Osteocyte (in vitro differentiated cells): ENCODE data around the gene KCNQ5. TPM values are rescaled to one million over a fixed set of nuclear protein-coding genes. Genes with fewer than 3 reads are reported as not detected.

ENCODE experiments used
- DNase-seq: peaks from one replicate; pipeline ENCODE4 v3.0.0; 2021; ENCODE audit warnings: mixed read lengths; ENCODE audit not compliant: unreplicated experiment; ENCODE audit errors: extremely low spot score
- H3K27ac Mint-ChIP-seq: one replicate; pipeline ENCODE4 v1.8.0; 2021; ENCODE audit warnings: mild to moderate bottlenecking, mixed read lengths; ENCODE audit not compliant: unreplicated experiment
- H3K27me3 Mint-ChIP-seq: one replicate; pipeline ENCODE4 v1.8.0; 2021; ENCODE audit warnings: mixed read lengths; ENCODE audit not compliant: unreplicated experiment
- H3K36me3 Mint-ChIP-seq: one replicate; pipeline ENCODE4 v1.8.0; 2021; ENCODE audit warnings: mixed read lengths; ENCODE audit not compliant: unreplicated experiment
- H3K4me1 Mint-ChIP-seq: one replicate; pipeline ENCODE4 v1.8.0; 2021; ENCODE audit warnings: mixed read lengths; ENCODE audit not compliant: unreplicated experiment
- H3K4me3 Mint-ChIP-seq: one replicate; pipeline ENCODE4 v1.8.0; 2021; ENCODE audit warnings: mild to moderate bottlenecking, moderate library complexity, mixed read lengths; ENCODE audit not compliant: unreplicated experiment
- H3K9me3 Mint-ChIP-seq: one replicate; pipeline ENCODE4 v1.8.0; 2021; ENCODE audit warnings: mixed read lengths; ENCODE audit not compliant: unreplicated experiment
- total RNA-seq: library from RNA; stranded (reverse); gene quantifications from 2 replicates; pipeline ENCODE4 v1.2.1, GENCODE V29; 2021
- TF ChIP-seq, protein P1 (sequence below): fragments of 200-600 bp; sonication (generic); IDR thresholded peaks from 2 replicates; pipeline ENCODE4 v1.5.0; 2021; ENCODE audit warnings: antibody characterized with exemption, mild to moderate bottlenecking, moderate library complexity

The KCNQ5 gene
- total RNA-seq, 1 donor from 2014 or later = 7.2 TPM

DNA sequence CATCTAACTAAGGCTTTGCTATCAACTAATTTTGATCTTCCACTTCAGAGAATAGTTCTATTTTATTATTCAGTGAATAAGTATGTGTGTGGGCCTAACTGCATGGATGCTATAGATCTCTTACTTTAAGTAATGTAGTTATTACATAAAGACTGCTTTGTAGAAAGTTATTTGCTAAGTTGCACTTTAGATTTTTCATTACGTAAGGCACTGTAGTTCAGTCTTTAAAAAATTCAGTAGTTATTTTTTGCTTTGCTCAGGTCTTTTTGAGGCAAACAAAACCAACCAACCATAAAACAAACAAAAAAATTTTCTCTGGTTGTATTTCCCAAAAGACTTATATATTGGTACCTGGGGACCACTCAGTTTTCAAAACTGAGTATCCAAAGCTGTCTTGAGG is 53.0 kb downstream of the KCNQ5 start:
- Mint-ChIP-seq H3K36me3 (no peaks in the 10 kb centered on the region), H3K27ac (no peak overlapping the region), H3K27me3 (no peaks in the 10 kb centered on the region), H3K4me3 (no peak overlapping the region), H3K4me1 (peaks cover 29% of the 10 kb centered on the region), H3K9me3 (no peaks in the 10 kb centered on the region)
- DNase-seq = no peak
- TF ChIP-seq, protein P1, sequence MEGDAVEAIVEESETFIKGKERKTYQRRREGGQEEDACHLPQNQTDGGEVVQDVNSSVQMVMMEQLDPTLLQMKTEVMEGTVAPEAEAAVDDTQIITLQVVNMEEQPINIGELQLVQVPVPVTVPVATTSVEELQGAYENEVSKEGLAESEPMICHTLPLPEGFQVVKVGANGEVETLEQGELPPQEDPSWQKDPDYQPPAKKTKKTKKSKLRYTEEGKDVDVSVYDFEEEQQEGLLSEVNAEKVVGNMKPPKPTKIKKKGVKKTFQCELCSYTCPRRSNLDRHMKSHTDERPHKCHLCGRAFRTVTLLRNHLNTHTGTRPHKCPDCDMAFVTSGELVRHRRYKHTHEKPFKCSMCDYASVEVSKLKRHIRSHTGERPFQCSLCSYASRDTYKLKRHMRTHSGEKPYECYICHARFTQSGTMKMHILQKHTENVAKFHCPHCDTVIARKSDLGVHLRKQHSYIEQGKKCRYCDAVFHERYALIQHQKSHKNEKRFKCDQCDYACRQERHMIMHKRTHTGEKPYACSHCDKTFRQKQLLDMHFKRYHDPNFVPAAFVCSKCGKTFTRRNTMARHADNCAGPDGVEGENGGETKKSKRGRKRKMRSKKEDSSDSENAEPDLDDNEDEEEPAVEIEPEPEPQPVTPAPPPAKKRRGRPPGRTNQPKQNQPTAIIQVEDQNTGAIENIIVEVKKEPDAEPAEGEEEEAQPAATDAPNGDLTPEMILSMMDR = no peak

DNA sequence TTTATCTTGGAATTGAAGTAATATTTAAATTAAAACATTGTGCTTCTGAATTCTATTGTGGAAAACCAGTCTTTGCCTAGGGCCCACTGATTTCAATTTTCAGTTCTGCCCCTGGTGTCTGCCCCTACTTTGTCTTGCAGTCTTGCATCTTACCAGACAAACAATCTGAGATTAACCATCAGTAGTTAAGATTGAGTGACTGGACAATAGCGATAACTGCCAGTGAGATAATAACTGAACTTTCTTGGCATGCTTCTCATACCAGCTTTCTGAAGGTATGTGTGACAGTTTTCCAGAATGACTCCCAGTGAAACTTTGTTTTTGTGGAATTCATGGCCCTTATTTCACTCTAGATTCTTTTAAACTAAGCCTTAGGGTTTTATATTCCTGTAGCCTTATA is 53.5 kb downstream of the KCNQ5 start:
- peak overlapping the region; percentile 27 for H3K27ac Mint-ChIP-seq
- H3K36me3 Mint-ChIP-seq = no peaks in the 10 kb centered on the region
- no peak for DNase-seq
- TF ChIP-seq, protein P1 = no peak
- no peaks in the 10 kb centered on the region for H3K9me3 Mint-ChIP-seq
- H3K27me3 Mint-ChIP-seq = no peaks in the 10 kb centered on the region
- peaks cover 29% of the 10 kb centered on the region for H3K4me1 Mint-ChIP-seq
- no peak overlapping the region for H3K4me3 Mint-ChIP-seq

DNA sequence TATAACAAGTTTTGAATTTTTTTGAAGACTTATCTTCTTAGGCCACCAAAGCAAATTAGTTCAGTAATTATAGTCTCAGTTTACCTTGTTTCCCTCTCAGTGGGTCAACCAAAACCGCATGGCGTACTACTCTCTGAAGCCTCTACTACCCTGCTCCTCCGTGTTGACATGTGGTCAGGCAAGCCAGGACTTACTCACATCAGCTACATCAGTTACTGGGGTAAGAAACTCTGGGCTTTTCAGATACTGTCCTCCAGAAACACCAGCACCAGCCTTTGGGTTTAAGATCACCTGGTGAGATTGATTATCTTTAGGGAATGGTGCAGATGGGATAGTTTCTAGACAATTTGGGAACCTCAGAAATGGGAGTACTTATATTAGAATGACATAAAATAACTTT is 55.1 kb downstream of the KCNQ5 start:
- Mint-ChIP-seq H3K27me3 (no peaks in the 10 kb centered on the region), H3K27ac (no peak overlapping the region), H3K36me3 (no peaks in the 10 kb centered on the region), H3K9me3 (no peaks in the 10 kb centered on the region), H3K4me1 (peaks cover 30% of the 10 kb centered on the region), H3K4me3 (no peak overlapping the region)
- DNase-seq = no peak
- TF ChIP-seq, protein P1 = no peak

DNA sequence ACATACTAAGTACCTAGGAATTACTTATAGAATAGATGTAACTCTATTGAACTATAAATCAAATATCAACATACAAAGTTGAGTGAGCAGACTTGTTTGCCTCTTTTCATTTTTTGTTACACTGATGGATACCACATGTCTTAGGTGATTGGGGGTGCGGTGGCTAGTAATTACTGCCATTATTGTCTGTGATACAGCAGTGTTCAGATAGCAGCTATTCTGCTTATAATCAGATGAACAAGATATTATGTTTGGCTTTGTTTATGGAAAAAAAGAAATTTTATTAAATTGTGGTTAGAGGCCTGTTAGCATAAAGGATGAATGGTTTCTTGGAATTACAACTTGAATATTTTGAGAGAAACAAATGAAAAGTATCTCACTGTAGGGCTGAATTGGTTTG is 55.9 kb downstream of the KCNQ5 start:
- no peak overlapping the region for H3K27ac Mint-ChIP-seq
- H3K4me1 Mint-ChIP-seq = peaks cover 27% of the 10 kb centered on the region
- H3K4me3 Mint-ChIP-seq = no peak overlapping the region
- H3K9me3 Mint-ChIP-seq = no peaks in the 10 kb centered on the region
- TF ChIP-seq, protein P1 = no peak
- H3K36me3 Mint-ChIP-seq = no peaks in the 10 kb centered on the region
- no peaks in the 10 kb centered on the region for H3K27me3 Mint-ChIP-seq
- DNase-seq = no peak

DNA sequence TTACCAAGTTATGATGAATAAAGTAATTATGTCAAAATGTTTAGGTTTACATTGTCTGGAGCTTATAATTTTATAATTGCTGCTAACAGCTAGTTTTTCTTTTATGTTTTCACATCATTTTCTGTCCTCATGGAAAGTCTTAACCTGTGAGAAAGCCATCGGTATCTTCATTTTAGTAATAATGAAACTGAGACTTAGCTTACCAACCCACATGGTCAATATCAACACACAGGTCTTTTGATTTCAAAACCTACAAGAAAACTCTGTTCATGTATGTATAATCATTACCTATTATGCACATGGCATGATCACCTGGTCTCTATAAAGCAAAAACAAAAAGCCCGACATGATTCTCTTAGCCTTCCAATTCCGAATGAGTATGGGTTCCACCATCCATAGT is 61.9 kb downstream of the KCNQ5 start:
- Mint-ChIP-seq H3K4me1 (peaks cover 4% of the 10 kb centered on the region), H3K27me3 (no peaks in the 10 kb centered on the region), H3K9me3 (no peaks in the 10 kb centered on the region), H3K36me3 (no peaks in the 10 kb centered on the region), H3K27ac (no peak overlapping the region), H3K4me3 (no peak overlapping the region)
- TF ChIP-seq, protein P1 = no peak
- DNase-seq = no peak
